ENCODE measurements around the gene MTHFS.
"Not testable (repeated sequence)": the region's sequence is repeated elsewhere in the genome, so short reads cannot be mapped to it uniquely, and the experiment has no call there.

MTHFS gene

DNA sequence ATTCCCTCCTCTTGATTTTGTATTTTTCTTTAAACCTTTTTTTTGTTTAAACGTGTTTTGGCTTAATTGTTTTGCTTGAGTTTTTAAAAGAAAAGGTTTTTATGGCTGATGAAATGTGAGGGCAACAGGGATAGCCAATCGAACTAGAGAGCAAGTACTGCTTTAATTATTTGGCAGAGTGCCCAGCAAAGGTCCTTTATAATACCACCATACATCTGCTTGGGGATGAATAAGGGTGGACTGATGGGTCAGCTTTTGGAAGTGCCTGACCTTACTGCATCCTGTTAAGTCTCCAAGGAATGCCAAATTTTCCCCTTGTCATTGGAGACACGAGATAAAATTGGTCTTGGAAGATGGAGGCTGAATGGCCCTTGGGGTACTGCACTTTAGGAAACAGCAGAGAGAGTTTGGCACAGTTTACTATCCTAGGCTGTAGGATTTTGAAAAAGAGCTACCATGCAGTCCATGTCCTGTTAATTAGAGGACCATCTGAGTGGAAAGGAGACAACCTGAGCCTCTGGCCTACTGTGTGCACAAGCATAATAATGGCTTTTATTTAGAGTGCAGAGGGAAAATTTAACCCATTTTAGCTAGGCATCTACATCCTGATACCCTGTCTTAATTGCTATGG lies 19.8 kb upstream of the MTHFS start:
- Histone ChIP-seq H3K27me3 (replicated peaks in 2 of 5; ENCODE audit: control insufficient read depth in 4 of 5, insufficient read depth in 5 of 5, low read length in 4 of 5) (no peaks in the 10 kb centered on the region), H3K9me3 (ENCODE audit: control extremely low read depth in 1 of 5, control insufficient read depth in 4 of 5, insufficient read depth in 2 of 5, low read depth in 1 of 5, low read length in 4 of 5) (peaks cover 13 to 80% (median 63%) of the 10 kb centered on the region in 5 experiments), H3K4me1 (ENCODE audit: control extremely low read depth in 1 of 4, control insufficient read depth in 4 of 4, insufficient read depth in 4 of 4, low read length in 3 of 4) (no peaks in the 10 kb centered on the region), H3K27ac (ENCODE audit: insufficient read depth in 1 of 2, low read depth in 1 of 2, low read length in 2 of 2, poor library complexity in 1 of 2, severe bottlenecking in 2 of 2) (no peak overlapping the region), H3K36me3 (ENCODE audit: control insufficient read depth in 4 of 4, insufficient read depth in 4 of 4, low read length in 3 of 4) (peaks cover 3 to 68% (median 16%) of the 10 kb centered on the region in 4 experiments), H3K4me3 (ENCODE audit: control insufficient read depth in 1 of 7, extremely low read depth in 1 of 7, insufficient read depth in 4 of 7, low read depth in 2 of 7, low read length in 6 of 7) (no peak overlapping the region)
- ChIA-PET POLR2A (no interaction called here), CTCF (interaction anchor here (0.6 kb wide), 1 partner anchor 75 kb away, joined by 4 read pairs; no protein-coding TSS in a partner anchor)
- 100% methylated on average over 1 of the region's 3 CpGs for WGBS (ENCODE audit: insufficient coverage)
- no peak for DNase-seq

DNA sequence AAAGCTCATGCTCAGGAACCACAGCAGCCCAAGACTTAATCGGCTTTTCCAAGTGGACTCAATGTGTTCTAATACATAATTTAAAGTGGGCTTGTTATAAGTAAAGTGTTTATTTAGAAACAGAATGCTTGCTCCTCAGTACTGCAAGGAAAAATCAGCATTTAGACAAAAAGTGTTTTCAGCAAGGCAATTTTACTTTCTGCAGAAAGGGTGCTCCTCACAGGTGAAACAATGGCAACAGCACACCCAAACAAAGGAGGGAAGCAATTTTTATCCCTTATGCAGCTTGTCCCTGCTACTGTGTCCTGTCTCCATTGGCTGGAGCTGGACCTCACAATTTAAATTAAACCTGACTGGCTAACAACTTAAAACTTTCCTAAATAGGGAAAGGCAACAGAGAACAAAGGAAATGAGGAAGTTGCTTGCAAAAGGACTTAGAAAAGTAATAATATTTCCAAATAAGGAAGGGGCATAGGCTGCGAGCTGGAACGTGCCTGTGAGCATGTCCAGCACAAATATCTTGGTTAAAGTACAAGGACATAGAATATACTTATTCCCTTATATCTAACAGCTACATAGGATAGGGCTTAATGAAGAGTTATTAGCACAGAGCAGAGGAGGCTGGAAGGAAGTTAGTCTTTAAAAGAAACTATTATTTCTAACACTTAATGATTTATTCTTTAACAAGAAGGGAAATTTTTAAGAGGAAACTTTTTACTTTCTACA lies 19.1 kb upstream of the MTHFS start:
- WGBS (ENCODE audit: insufficient coverage): no CpG with 5 or more reads among the region's 3 CpGs
- H3K4me1 ChIP-seq (ENCODE audit: control extremely low read depth in 1 of 4, control insufficient read depth in 4 of 4, insufficient read depth in 4 of 4, low read length in 3 of 4); H3K4me3 ChIP-seq (ENCODE audit: control insufficient read depth in 1 of 7, extremely low read depth in 1 of 7, insufficient read depth in 4 of 7, low read depth in 2 of 7, low read length in 6 of 7); H3K27ac ChIP-seq (ENCODE audit: insufficient read depth in 1 of 2, low read depth in 1 of 2, low read length in 2 of 2, poor library complexity in 1 of 2, severe bottlenecking in 2 of 2); POLR2A ChIA-PET; CTCF ChIA-PET; H3K27me3 ChIP-seq (replicated peaks in 2 of 5; ENCODE audit: control insufficient read depth in 4 of 5, insufficient read depth in 5 of 5, low read length in 4 of 5): not testable (repeated sequence)
- DNase-seq: peak in 2 of 3 donors; percentile 18 to 36
- Histone ChIP-seq H3K36me3 (ENCODE audit: control insufficient read depth in 4 of 4, insufficient read depth in 4 of 4, low read length in 3 of 4) (peaks cover 2 to 68% (median 13%) of the 10 kb centered on the region in 4 experiments), H3K9me3 (ENCODE audit: control extremely low read depth in 1 of 5, control insufficient read depth in 4 of 5, insufficient read depth in 2 of 5, low read depth in 1 of 5, low read length in 4 of 5) (peaks cover 13 to 80% (median 58%) of the 10 kb centered on the region in 5 experiments)

DNA sequence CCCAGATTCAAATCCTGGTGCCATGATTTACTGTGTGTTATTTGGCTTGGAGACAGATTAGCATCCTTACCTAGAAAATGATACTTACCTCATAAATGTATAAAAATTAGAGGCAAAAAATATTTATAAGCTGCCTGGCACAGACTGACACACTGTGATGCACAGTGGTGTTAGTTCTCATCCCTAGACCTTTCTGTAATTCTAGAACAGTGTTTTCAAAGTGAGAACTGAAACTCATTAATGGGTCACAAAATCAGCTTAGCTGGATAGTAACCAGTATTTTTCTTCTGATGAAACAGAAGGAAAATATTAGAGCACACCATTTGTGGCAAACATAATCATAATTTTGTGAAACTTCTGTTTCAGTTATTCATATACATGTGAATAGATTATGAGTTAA lies 17.9 kb upstream of the MTHFS start:
- POLR2A ChIA-PET: no interaction called here
- no peak for DNase-seq

DNA sequence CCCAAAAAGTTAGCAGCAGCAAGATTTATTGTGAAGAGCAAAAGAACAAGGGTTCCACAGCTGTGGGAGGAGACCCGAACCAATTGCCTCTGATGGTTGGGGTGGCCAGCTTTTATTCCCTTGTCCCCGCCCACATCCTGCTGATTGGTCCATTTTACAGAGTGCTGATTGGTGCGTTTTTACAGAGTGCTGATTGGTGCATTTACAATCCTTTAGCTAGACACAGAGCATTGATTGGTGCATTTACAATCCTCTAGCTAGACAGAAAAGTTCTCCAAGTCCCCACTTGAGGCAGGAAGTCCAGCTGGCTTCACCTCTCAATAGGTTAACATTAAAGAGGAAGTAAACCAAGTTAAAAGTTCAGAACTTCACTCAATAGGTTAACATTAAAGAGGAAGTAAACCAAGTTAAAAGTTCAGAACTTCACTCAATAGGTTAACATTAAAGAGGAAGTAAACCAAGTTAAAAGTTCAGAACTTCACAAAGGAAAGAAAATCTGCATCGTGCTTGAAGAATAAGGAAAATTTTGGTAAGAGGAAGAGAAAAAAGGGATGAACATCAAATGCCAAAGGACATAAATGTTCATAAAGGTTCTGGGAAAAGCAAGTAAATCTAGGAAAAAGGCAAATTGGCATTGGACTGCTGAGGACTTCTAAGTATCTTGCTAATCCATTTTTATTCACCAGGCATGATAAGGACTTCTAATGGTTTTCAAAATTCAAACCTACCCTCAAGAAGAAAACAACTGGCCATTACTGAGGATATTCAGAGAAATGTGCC lies 12.9 kb upstream of the MTHFS start:
- POLR2A ChIA-PET; H3K27me3 ChIP-seq (replicated peaks in 2 of 5; ENCODE audit: control insufficient read depth in 4 of 5, insufficient read depth in 5 of 5, low read length in 4 of 5); H3K27ac ChIP-seq (ENCODE audit: insufficient read depth in 1 of 2, low read depth in 1 of 2, low read length in 2 of 2, poor library complexity in 1 of 2, severe bottlenecking in 2 of 2); H3K4me1 ChIP-seq (ENCODE audit: control extremely low read depth in 1 of 4, control insufficient read depth in 4 of 4, insufficient read depth in 4 of 4, low read length in 3 of 4): not testable (repeated sequence)
- DNase-seq: peak in 2 of 3 donors; percentile 54 to 75
- 0% methylated on average over 1 of the region's 4 CpGs for WGBS (ENCODE audit: insufficient coverage)
- Histone ChIP-seq H3K9me3 (ENCODE audit: control extremely low read depth in 1 of 5, control insufficient read depth in 4 of 5, insufficient read depth in 2 of 5, low read depth in 1 of 5, low read length in 4 of 5) (peaks cover 2 to 40% (median 14%) of the 10 kb centered on the region in 5 experiments), H3K4me3 (ENCODE audit: control insufficient read depth in 1 of 7, extremely low read depth in 1 of 7, insufficient read depth in 4 of 7, low read depth in 2 of 7, low read length in 6 of 7) (peak overlapping the region in 1 of 7 experiments; percentile 22), H3K36me3 (ENCODE audit: control insufficient read depth in 4 of 4, insufficient read depth in 4 of 4, low read length in 3 of 4) (peaks cover 0 to 34% (median 7%) of the 10 kb centered on the region in 4 experiments)
- CTCF ChIA-PET: interaction anchor here (1.6 kb wide), 1 partner anchor 11 kb away, joined by 4 read pairs; no protein-coding TSS in a partner anchor

More for the DNA sequence above, 17.9 kb upstream of the MTHFS start:
- Histone ChIP-seq H3K27me3 (replicated peaks in 2 of 5; ENCODE audit: control insufficient read depth in 4 of 5, insufficient read depth in 5 of 5, low read length in 4 of 5) (no peaks in the 10 kb centered on the region), H3K27ac (ENCODE audit: insufficient read depth in 1 of 2, low read depth in 1 of 2, low read length in 2 of 2, poor library complexity in 1 of 2, severe bottlenecking in 2 of 2) (no peak overlapping the region), H3K36me3 (ENCODE audit: control insufficient read depth in 4 of 4, insufficient read depth in 4 of 4, low read length in 3 of 4) (peaks cover 0 to 57% (median 12%) of the 10 kb centered on the region in 4 experiments), H3K9me3 (ENCODE audit: control extremely low read depth in 1 of 5, control insufficient read depth in 4 of 5, insufficient read depth in 2 of 5, low read depth in 1 of 5, low read length in 4 of 5) (peaks cover 13 to 80% (median 50%) of the 10 kb centered on the region in 5 experiments), H3K4me1 (ENCODE audit: control extremely low read depth in 1 of 4, control insufficient read depth in 4 of 4, insufficient read depth in 4 of 4, low read length in 3 of 4) (peaks cover 0 to 4% (median 0%) of the 10 kb centered on the region in 4 experiments), H3K4me3 (ENCODE audit: control insufficient read depth in 1 of 7, extremely low read depth in 1 of 7, insufficient read depth in 4 of 7, low read depth in 2 of 7, low read length in 6 of 7) (no peak overlapping the region)
- CTCF ChIA-PET: interaction anchor here (0.6 kb wide), 1 partner anchor 9 kb away, joined by 3 read pairs; no protein-coding TSS in a partner anchor

DNA sequence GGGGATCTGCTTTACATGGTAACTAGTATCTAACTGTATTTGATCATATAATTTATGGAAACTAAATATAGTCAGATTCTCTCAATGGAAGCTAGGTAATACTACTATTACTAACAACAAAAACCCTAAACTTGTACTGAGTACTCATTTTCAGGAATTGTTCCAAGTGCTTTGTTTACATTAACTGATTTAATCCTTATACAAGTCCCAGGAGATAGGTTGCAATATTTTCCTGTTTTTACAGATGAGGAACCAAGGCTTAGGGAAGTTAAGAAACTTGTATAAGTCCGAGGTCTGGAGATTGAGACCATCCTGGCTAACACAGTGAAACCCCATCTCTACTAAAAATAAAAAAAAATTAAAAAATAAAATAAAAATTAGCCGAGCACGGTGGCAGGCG lies 7.5 kb upstream of the MTHFS start:
- ChIA-PET CTCF (no interaction called here), POLR2A (no interaction called here)
- Histone ChIP-seq H3K27ac (ENCODE audit: insufficient read depth in 1 of 2, low read depth in 1 of 2, low read length in 2 of 2, poor library complexity in 1 of 2, severe bottlenecking in 2 of 2) (no peak overlapping the region), H3K4me1 (ENCODE audit: control extremely low read depth in 1 of 4, control insufficient read depth in 4 of 4, insufficient read depth in 4 of 4, low read length in 3 of 4) (peaks cover 0 to 9% (median 6%) of the 10 kb centered on the region in 4 experiments), H3K27me3 (replicated peaks in 2 of 5; ENCODE audit: control insufficient read depth in 4 of 5, insufficient read depth in 5 of 5, low read length in 4 of 5) (no peaks in the 10 kb centered on the region), H3K9me3 (ENCODE audit: control extremely low read depth in 1 of 5, control insufficient read depth in 4 of 5, insufficient read depth in 2 of 5, low read depth in 1 of 5, low read length in 4 of 5) (peaks cover 0 to 2% (median under 1%) of the 10 kb centered on the region in 5 experiments), H3K36me3 (ENCODE audit: control insufficient read depth in 4 of 4, insufficient read depth in 4 of 4, low read length in 3 of 4) (peaks cover 0 to 8% (median 7%) of the 10 kb centered on the region in 4 experiments), H3K4me3 (ENCODE audit: control insufficient read depth in 1 of 7, extremely low read depth in 1 of 7, insufficient read depth in 4 of 7, low read depth in 2 of 7, low read length in 6 of 7) (no peak overlapping the region)
- WGBS (ENCODE audit: insufficient coverage): 90% methylated on average over 2 of the region's 4 CpGs
- no peak for DNase-seq

DNA sequence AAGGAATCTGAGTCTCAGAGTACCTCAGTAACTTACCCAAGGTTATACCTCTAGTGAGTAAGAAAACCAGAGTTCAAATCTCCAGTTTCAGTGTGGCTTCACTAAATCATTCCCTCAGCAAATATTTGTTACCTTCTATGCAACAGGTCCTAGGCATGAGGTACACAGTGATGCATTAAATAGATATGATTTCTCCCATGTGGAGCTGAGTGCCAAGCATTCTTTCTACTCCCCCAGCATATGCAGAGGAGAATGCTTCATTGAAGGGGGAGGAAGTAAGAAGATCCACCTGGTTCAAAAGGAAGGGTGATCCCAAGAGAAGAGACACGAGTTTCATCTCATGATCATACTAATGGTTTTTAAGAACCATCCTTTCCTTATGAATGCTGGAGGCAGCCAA lies 6.8 kb upstream of the MTHFS start:
- CTCF ChIA-PET: no interaction called here
- WGBS (ENCODE audit: insufficient coverage): no CpG with 5 or more reads among the region's 1 CpG
- peaks cover 0 to 8% (median 6%) of the 10 kb centered on the region in 4 experiments for H3K36me3 ChIP-seq (ENCODE audit: control insufficient read depth in 4 of 4, insufficient read depth in 4 of 4, low read length in 3 of 4)

More for the DNA sequence above, 6.8 kb upstream of the MTHFS start:
- H3K4me1 ChIP-seq (ENCODE audit: control extremely low read depth in 1 of 4, control insufficient read depth in 4 of 4, insufficient read depth in 4 of 4, low read length in 3 of 4): peaks cover 0 to 9% (median 6%) of the 10 kb centered on the region in 4 experiments
- POLR2A ChIA-PET: no interaction called here
- no peak overlapping the region for H3K4me3 ChIP-seq (ENCODE audit: control insufficient read depth in 1 of 7, extremely low read depth in 1 of 7, insufficient read depth in 4 of 7, low read depth in 2 of 7, low read length in 6 of 7)
- DNase-seq: no peak
- no peaks in the 10 kb centered on the region for H3K9me3 ChIP-seq (ENCODE audit: control extremely low read depth in 1 of 5, control insufficient read depth in 4 of 5, insufficient read depth in 2 of 5, low read depth in 1 of 5, low read length in 4 of 5)
- H3K27ac ChIP-seq (ENCODE audit: insufficient read depth in 1 of 2, low read depth in 1 of 2, low read length in 2 of 2, poor library complexity in 1 of 2, severe bottlenecking in 2 of 2): no peak overlapping the region
- H3K27me3 ChIP-seq (replicated peaks in 2 of 5; ENCODE audit: control insufficient read depth in 4 of 5, insufficient read depth in 5 of 5, low read length in 4 of 5): no peaks in the 10 kb centered on the region

Data from common myeloid progenitor, CD34-positive (primary cell).